IgD-negative memory B cell (primary cell): ENCODE measurements around the gene HOXB5. TPM values are rescaled to one million over a fixed set of nuclear protein-coding genes. Genes with fewer than 3 reads are reported as not detected.

Source experiments
- polyA plus RNA-seq: library from polyadenylated mRNA; unstranded; fragments of 300-500 nt; fragmentation: Illumina TruSeq; gene quantifications from one replicate; pipeline ENCODE4 v1.2.3, GENCODE V29; 2021

HOXB5 gene
- polyA plus RNA-seq, 1 donor from 2014 or later: not detected

Other genes starting within 250 kb of the HOXB5 start
- 11.5 TPM for gene SKAP1, start 163.6 kb downstream of the HOXB5 start, polyA plus RNA-seq
- gene HOXB1, start 62.8 kb downstream of the HOXB5 start, polyA plus RNA-seq: not detected
- gene HOXB2, start 48.7 kb downstream of the HOXB5 start, polyA plus RNA-seq: 0.94 TPM
- 0.14 TPM for gene HOXB4, start 15.4 kb downstream of the HOXB5 start, polyA plus RNA-seq
- gene HOXB3, start 3.5 kb downstream of the HOXB5 start, polyA plus RNA-seq: 0.34 TPM
- not detected for gene HOXB6, start 11.2 kb upstream of the HOXB5 start, polyA plus RNA-seq
- gene HOXB7, start 17.2 kb upstream of the HOXB5 start, polyA plus RNA-seq: not detected
- gene HOXB8, start 21.5 kb upstream of the HOXB5 start, polyA plus RNA-seq: not detected
- not detected for gene HOXB9, start 32.6 kb upstream of the HOXB5 start, polyA plus RNA-seq
- not detected for gene PRAC1, start 128.7 kb upstream of the HOXB5 start, polyA plus RNA-seq
- not detected for gene PRAC2, start 129.4 kb upstream of the HOXB5 start, polyA plus RNA-seq
- not detected for gene HOXB13, start 135.0 kb upstream of the HOXB5 start, polyA plus RNA-seq
- gene TTLL6, start 223.4 kb upstream of the HOXB5 start, polyA plus RNA-seq: not detected
- gene CALCOCO2, start 237.3 kb upstream of the HOXB5 start, polyA plus RNA-seq: 138 TPM